K562 (cell line): ENCODE results near the gene MAP1A. TPM values are rescaled to one million over a fixed set of nuclear protein-coding genes. Genes with fewer than 3 reads are reported as not detected.

Source experiments
- ATF7 ChIP-seq: fragments of 450-650 bp; IDR thresholded peaks from 2 replicates; pipeline ENCODE4 v1.7.1; 2014; ENCODE audit warnings: mild to moderate bottlenecking, moderate library complexity
- BHLHE40 ChIP-seq: IDR thresholded peaks from 2 replicates; pipeline ENCODE4 v1.6.1; 2011; ENCODE audit warnings: low read length, improper control_type of control experiment
- DACH1 ChIP-seq: fragments of 450-650 bp; IDR thresholded peaks from 2 replicates; pipeline ENCODE4 v1.6.1; 2018; ENCODE audit not compliant: partially characterized antibody
- KLF1 ChIP-seq: fragments of 450-650 bp; IDR thresholded peaks from 2 replicates; pipeline ENCODE4 v1.6.1; 2016; ENCODE audit warnings: missing genetic modification characterization, missing compliant biosample characterization
- LEF1 ChIP-seq: fragments of 450-650 bp; IDR thresholded peaks from 2 replicates; pipeline ENCODE4 v1.6.1; 2016; ENCODE audit warnings: mild to moderate bottlenecking
- MCM7 ChIP-seq, 2 experiments: fragments of 450-650 bp; IDR thresholded peaks; 2 replicates each; pipeline ENCODE4 v1.6.1; 2016 to 2018
- POLR2A ChIP-seq: fragments of 450-650 bp; conservative IDR thresholded peaks from 2 replicates; pipeline ENCODE4 v1.6.1; 2016
- POLR2H ChIP-seq: IDR thresholded peaks from 2 replicates; pipeline ENCODE4 v1.6.1; 2016; ENCODE audit warnings: missing genetic modification characterization, low read depth, mild to moderate bottlenecking, control low read depth, missing compliant biosample characterization, moderate library complexity
- SRSF9 ChIP-seq: fragments of 200-400 bp; formaldehyde crosslinking; IDR thresholded peaks from 2 replicates; pipeline ENCODE4 v1.6.1; 2017; ENCODE audit warnings: low read depth, low read length, borderline replicate concordance
- TOE1 ChIP-seq, 2 experiments: fragments of 450-650 bp in 1 of 2; sonication (generic) in 1 of 2; formaldehyde crosslinking in 1 of 2; IDR thresholded peaks; 2 replicates each; pipeline versions ENCODE4 v1.7.1 to v1.8.0; 2016 to 2022; ENCODE audit warnings: borderline replicate concordance in 2 of 2, mild to moderate bottlenecking in 2 of 2, antibody characterized with exemption in 1 of 2, inconsistent platforms in 1 of 2, low read depth in 1 of 2, missing genetic modification reagents in 1 of 2, moderate library complexity in 1 of 2
- TRIM28 ChIP-seq: fragments of 450-650 bp; IDR thresholded peaks from 2 replicates; pipeline ENCODE4 v1.6.1; 2017
- ZBTB11 ChIP-seq, 3 experiments: fragments of 200-800 bp in 1 of 3; fragments of 250-450 bp in 1 of 3; fragments of 450-650 bp in 1 of 3; sonication (Bioruptor Pico) in 1 of 3; sonication (Bioruptor generic) in 1 of 3; formaldehyde crosslinking in 1 of 3; IDR thresholded peaks; 2 replicates each; pipeline versions ENCODE4 v1.6.1 to v1.8.0; 2016 to 2022; ENCODE audit warnings: mild to moderate bottlenecking in 2 of 3, missing genetic modification characterization in 2 of 3, missing compliant biosample characterization in 1 of 3, moderate library complexity in 1 of 3
- ZNF407 ChIP-seq: fragments of 450-650 bp; IDR thresholded peaks from 2 replicates; pipeline ENCODE4 v1.6.1; 2016; ENCODE audit warnings: low read depth
- polyA plus RNA-seq, 8 experiments: library from polyadenylated mRNA; depleted of rRNA in 4 of 8; stranded (reverse) in 5 of 8; unstranded in 3 of 8; fragments of >200 nt; fragmentation: Nextera tagmentation in 2 of 8; fragmentation: Illumina TruSeq in 1 of 8; extraction: Ambion mirVana in 2 of 8; extraction: Trizol in 1 of 8; gene quantifications; 2 replicates each; pipeline versions ENCODE4 v1.2.1 to v1.2.3, GENCODE V29; 2011 to 2014; ENCODE audit warnings: inconsistent platforms in 1 of 8, missing spikeins in 1 of 8
- total RNA-seq, 7 experiments: library from RNA; depleted of rRNA in 6 of 7; stranded (reverse); fragments of >200 nt in 6 of 7; fragmentation: Illumina TruSeq in 2 of 7; extraction: Trizol in 2 of 7; gene quantifications; 2 replicates each; pipeline versions ENCODE4 v1.2.1 to v1.2.3, GENCODE V29; 2011 to 2021; ENCODE audit warnings: low replicate concordance in 1 of 7

Gene MAP1A
- total and polyA plus RNA-seq, 9 of the 15 experiments (the other 6 are each of a cell fraction or from before 2014, with no cell fraction given): 2.0 to 20.3 (median 7.3) TPM

GRCh38 chr15:43510200-43511011 lies 7.0 kb upstream of the MAP1A start (continued):
- TF ChIP-seq ZBTB11 (CRISPR knock-in tag; IDR thresholded peaks at IDR 0.05): peak in 1 of 3 experiments; percentile 80; a peak in 2 of 6 replicates
- peak; percentile 86 for TF ChIP-seq POLR2A
- TF ChIP-seq DACH1: no peak
- TF ChIP-seq LEF1: peak; percentile 73
- TF ChIP-seq TRIM28: peak; percentile 73; the same call in 1 of the 2 replicates
- TF ChIP-seq TOE1 (IDR thresholded peaks at IDR 0.05; ENCODE audit: borderline replicate concordance): peak; percentile 46
- no peak for TF ChIP-seq TOE1 (CRISPR knock-in tag; IDR thresholded peaks at IDR 0.05; ENCODE audit: borderline replicate concordance, low read depth)
- peak; percentile 81 for TF ChIP-seq ATF7
- TF ChIP-seq ZNF407: no peak
- TF ChIP-seq BHLHE40: peak; percentile 93
- peak; percentile 89 for TF ChIP-seq POLR2H (tag)
- TF ChIP-seq SRSF9: no peak
- TF ChIP-seq MCM7 (IDR thresholded peaks at IDR 0.05): no peak
- TF ChIP-seq KLF1: peak; percentile 85
